ENCODE results near the gene SDCCAG8. TPM values are rescaled to one million over a fixed set of nuclear protein-coding genes. Genes with fewer than 3 reads are reported as not detected.

The SDCCAG8 gene
- total and polyA plus RNA-seq, 2 of the 8 experiments (the other 6 are each of a cell fraction or from before 2014, with no cell fraction given): 15.6 to 21.0 TPM

- Histone ChIP-seq H2BK12ac (ENCODE audit: low read depth, low read length) (no peak overlapping the region), H3K18ac (ENCODE audit: extremely low read depth, low read length) (no peak overlapping the region), H3K9ac (replicated peaks in 1 of 4; ENCODE audit: extremely low read depth in 1 of 4, low read depth in 3 of 4, low read length in 3 of 4) (no peak overlapping the region), H2BK20ac (ENCODE audit: low read length) (no peak overlapping the region), H3K79me2 (ENCODE audit: control insufficient read depth in 1 of 2, insufficient read depth in 2 of 2, low read length in 2 of 2) (no peaks in the 10 kb centered on the region), H3K4ac (replicated peaks; ENCODE audit: insufficient read length, low read depth, low read length) (no peak overlapping the region), H3K36me3 (ENCODE audit: control insufficient read depth in 2 of 4, insufficient read depth in 4 of 4, low read length in 3 of 4) (no peaks in the 10 kb centered on the region), H4K8ac (ENCODE audit: extremely low read depth, insufficient read depth, low read length) (no peak overlapping the region), H3K9me3 (ENCODE audit: insufficient read depth in 2 of 2, low read depth in 1 of 2, low read length in 1 of 2) (no peaks in the 10 kb centered on the region), H3K4me1 (replicated peaks in 1 of 4; ENCODE audit: control insufficient read depth in 3 of 4, insufficient read depth in 4 of 4, low read length in 3 of 4) (no peaks in the 10 kb centered on the region), H4K91ac (replicated peaks; ENCODE audit: insufficient read length, low read length) (no peak overlapping the region), H3K23ac (ENCODE audit: insufficient read length) (no peak overlapping the region), H3K27ac (ENCODE audit: low read depth, low read length) (no peak overlapping the region), H2BK120ac (replicated peaks; ENCODE audit: low read depth, low read length) (no peak overlapping the region), H3K79me1 (ENCODE audit: low read depth, low read length) (no peaks in the 10 kb centered on the region), H3K4me3 (ENCODE audit: extremely low read depth in 1 of 4, insufficient read depth in 2 of 4, low read depth in 3 of 4, low read length in 4 of 4) (no peak overlapping the region), H2BK5ac (ENCODE audit: low read depth, low read length) (0 out of 2 replicates have a peak overlapping the region, but pooled peaks have one; percentile 20), H3K4me2 (ENCODE audit: insufficient read depth in 1 of 2, low read depth in 2 of 2, low read length in 2 of 2) (no peak overlapping the region), H4K20me1 (replicated peaks in 1 of 2; ENCODE audit: control insufficient read depth in 1 of 2, insufficient read depth in 2 of 2, low read length in 2 of 2) (no peaks in the 10 kb centered on the region), H3K23me2 (ENCODE audit: low read depth, low read length) (no peaks in the 10 kb centered on the region), H3K27me3 (replicated peaks in 1 of 4; ENCODE audit: control insufficient read depth in 3 of 4, extremely low read depth in 1 of 4, insufficient read depth in 3 of 4, low read length in 3 of 4) (no peaks in the 10 kb centered on the region), H2AFZ (ENCODE audit: low read length) (no peak overlapping the region), H3K56ac (replicated peaks; ENCODE audit: insufficient read length, low read depth, low read length) (no peak overlapping the region), H2AK5ac (ENCODE audit: low read depth, low read length) (no peak overlapping the region), H2BK15ac (ENCODE audit: low read length) (no peak overlapping the region), H4K5ac (ENCODE audit: insufficient read length, low read depth, low read length) (no peak overlapping the region), H3K14ac (ENCODE audit: insufficient read length) (no peak overlapping the region)
- DNase-seq (ENCODE audit: low read depth in 1 of 2, low spot score in 2 of 2): no peak
- WGBS, 2 experiments (ENCODE audit: extremely low coverage in 1 of 2, insufficient coverage in 1 of 2, insufficient read length in 1 of 2, insufficient replicate concordance in 2 of 2, low coverage in 1 of 2, low lambda C conversion rate in 2 of 2, missing lambda C conversion rate in 1 of 2): 91% methylated on average over 7 of the region's 7 CpGs; no CpG with 5 or more reads in 1 of the 2 experiments
- ChIA-PET POLR2A (ENCODE audit: partially characterized antibody) (no interaction called here), CTCF (ENCODE audit: partially characterized antibody) (interaction anchor here (0.6 to 6.5 kb wide), 4 partner anchors 10 to 217 kb away, joined by 4 to 49 read pairs (median 4); no protein-coding TSS in a partner anchor)
- FAIRE-seq: no peak
- TF ChIP-seq SAP30 (IDR thresholded peaks at IDR 0.05; ENCODE audit: insufficient read depth, insufficient replicate concordance, low read length): no peak
- no peak for TF ChIP-seq BACH1 (IDR thresholded peaks at IDR 0.05; ENCODE audit: low read length)
- no peak for TF ChIP-seq HDAC2 (IDR thresholded peaks at IDR 0.05; ENCODE audit: borderline replicate concordance in 1 of 2, low read depth in 2 of 2, low read length in 2 of 2)
- no peak for TF ChIP-seq TAF1 (IDR thresholded peaks at IDR 0.05; ENCODE audit: low read depth, low read length)
- TF ChIP-seq JUN (IDR thresholded peaks at IDR 0.05; ENCODE audit: low read depth, low read length): no peak
- no peak for TF ChIP-seq CBX5 (IDR thresholded peaks at IDR 0.05; ENCODE audit: low read depth, low read length)
- TF ChIP-seq TBP (IDR thresholded peaks at IDR 0.05; ENCODE audit: low read depth, low read length): no peak
- no peak for TF ChIP-seq NANOG (IDR thresholded peaks at IDR 0.05; ENCODE audit: insufficient read depth, low read depth, low read length, poor library complexity, severe bottlenecking)
- no peak for TF ChIP-seq TCF12 (IDR thresholded peaks at IDR 0.05; ENCODE audit: low read depth, low read length)
- TF ChIP-seq SP4 (IDR thresholded peaks at IDR 0.05; ENCODE audit: low read length): no peak
These were observed 150.6 kb downstream of the SDCCAG8 start for GRCh38 chr1:243406424-243406823.

Measured in H1 (cell line).